HG02870 (cell line): ENCODE results near the gene MOGAT3.
"Not testable (repeated sequence)": the region's sequence is repeated elsewhere in the genome, so short reads cannot be mapped to it uniquely, and the experiment has no call there.

Experiments
- ATAC-seq: cut with Tn5 transposase; IDR thresholded peaks from one replicate; pipeline ENCODE4 v1.9.1; 2021; ENCODE audit warnings: mild to moderate bottlenecking, moderate library complexity; ENCODE audit not compliant: unreplicated experiment

Gene MOGAT3

DNA sequence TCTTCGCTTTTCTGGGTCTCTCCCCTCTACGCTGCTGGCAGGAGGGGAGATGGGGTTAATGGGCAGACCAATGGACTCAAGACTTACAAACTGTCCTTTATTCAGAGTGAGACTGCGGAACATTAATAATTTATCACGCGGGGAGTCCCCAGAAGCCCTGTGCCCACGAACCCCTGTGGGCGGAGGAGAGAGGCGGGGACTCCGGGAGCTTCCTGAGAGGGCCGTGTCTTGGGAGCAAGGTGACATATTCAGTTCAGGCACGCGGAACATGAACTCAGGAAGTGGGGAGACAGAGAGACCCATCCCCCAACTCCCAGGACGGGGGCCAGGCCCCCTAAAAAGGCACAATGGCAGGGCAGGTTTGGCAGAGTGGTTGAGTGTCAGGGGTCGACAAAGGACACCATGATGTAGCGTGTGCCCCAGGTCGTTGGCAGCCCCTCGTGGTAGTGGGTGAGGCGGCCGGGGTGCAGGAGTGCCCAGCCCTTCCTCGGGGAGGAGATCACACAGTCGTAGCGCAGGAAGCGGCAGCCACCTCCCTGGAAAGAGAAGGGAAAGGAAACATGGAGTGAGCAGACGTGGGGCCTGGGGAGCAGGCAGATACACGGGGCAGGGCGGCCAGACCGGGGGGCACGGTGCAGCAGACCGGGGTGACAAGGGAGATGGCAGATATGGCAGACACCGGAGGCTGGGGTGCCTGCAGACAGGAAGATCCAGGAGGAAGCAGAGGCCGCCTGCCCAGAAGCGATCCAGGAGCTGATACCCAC lies 5.2 kb upstream of the MOGAT3 start:
- ATAC-seq = no peak

GRCh38 chr7:101203740-101204738 lies 3.2 kb upstream of the MOGAT3 start:
- ATAC-seq = not testable (repeated sequence)

GRCh38 chr7:101202603-101202918 lies 1.7 kb upstream of the MOGAT3 start:
- no peak for ATAC-seq

DNA sequence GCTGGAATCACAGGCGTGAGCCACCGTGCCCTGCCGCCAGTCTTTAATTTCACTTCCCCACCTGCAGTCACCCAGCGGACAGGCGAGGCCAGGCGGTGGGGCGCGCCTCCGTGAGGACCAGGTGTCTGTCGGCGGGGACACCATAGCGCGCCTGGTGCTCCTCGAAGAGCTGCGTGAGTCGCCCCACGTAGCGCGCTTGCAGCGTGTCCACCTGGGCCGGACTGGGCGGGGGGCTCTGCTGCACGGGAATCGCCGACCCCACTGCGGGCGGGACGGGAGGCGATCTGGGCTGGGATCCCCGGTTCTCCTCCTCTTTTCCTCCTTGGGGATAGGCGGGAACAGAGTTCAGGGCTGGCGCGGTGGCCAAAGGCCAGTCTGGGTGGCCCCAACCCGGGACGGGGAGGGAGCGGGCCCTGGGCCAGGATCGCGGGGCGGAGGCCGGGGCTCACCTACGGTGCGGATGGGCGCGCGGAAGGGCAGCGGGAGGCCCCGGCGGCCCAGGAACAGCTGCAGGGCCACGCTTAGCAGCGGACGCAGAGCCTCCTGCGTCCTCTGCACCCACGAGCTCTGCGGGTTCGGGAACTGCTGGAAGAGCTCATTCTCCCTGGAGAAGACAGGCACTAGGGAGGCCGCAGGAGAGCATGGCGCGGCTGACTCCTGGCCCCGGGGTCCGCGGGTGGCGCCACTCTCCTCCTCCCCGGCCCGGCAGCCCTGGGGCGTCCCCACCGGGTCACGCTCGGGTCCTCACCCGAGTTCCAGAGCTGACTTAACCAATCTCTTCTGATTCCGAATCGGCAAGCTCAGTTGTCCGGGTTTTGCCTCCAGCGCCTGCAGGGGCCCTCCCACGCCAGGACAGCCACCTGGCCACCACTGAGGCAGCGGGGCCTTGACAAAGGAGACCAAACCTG lies 1.1 kb upstream of the MOGAT3 start:
- no peak for ATAC-seq

DNA sequence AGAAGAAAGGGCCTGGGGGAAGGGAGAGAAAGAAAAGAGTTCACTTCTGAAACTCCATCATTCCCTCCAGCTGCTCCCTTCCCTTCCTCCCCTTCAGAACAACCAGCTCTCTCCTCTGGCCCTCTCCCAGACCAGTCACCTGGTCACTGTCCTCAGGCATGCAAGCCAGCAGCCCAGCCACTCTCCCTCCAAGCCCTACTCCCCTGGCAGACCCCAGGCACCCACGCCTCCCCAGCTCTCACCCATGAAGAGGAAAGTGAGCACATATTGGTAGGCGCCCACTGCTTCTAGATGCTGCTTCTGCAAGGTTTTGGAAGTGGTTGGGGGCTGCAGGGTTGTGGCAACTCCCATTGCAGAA lies 353 bp downstream of the MOGAT3 start:
- ATAC-seq = no peak

DNA sequence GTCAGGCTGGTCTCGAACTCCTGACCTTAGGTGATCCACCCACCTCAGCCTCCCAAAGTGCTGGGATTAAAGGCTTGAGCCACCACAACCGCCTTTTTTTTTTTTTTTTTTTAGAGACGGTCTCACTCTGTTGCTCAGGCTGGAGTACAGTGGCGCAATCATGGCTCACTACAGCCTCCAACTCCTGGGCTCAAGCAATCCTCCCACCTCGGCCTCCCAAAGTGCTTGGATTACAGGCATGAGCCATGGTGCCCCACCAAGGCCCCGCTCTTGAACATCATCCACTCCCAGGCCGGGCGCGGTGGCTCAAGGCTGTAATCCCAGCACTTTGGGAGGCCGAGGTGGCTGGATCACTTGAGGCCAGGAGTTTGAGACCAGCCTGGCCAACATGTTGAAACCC lies 1.3 kb downstream of the MOGAT3 start:
- not testable (repeated sequence) for ATAC-seq

- no peak for ATAC-seq
These were observed 2.4 kb downstream of the MOGAT3 start for GRCh38 chr7:101198476-101198875.

- ATAC-seq = no peak
These were observed 2.8 kb downstream of the MOGAT3 start for GRCh38 chr7:101197991-101198390.

DNA sequence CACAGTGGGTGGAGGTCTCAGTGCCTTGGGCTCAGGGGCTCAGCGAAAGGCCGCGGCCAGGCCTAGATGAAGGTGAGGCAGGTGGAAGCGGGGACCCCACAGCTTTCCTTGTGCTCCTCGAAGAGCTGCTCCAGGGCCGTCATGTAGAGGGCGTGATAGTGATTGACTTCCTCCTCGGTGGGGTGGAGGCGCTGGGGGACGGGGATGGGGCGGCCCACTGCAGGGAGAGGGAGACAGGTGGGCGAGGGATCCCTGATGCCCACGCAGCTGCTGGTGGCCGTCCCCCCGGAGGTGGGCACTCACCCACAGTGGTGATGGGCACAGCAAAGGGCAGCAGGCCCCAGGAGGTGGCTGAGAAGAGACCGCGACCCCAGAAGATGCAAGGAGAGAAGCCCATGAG lies 5.0 kb downstream of the MOGAT3 start:
- ATAC-seq = no peak

GRCh38 chr7:101189109-101189508 lies 11.7 kb downstream of the MOGAT3 start:
- no peak for ATAC-seq

- no peak for ATAC-seq
These were observed 13.9 kb downstream of the MOGAT3 start for GRCh38 chr7:101186844-101187428.

- no peak for ATAC-seq
These were observed 14.6 kb downstream of the MOGAT3 start for GRCh38 chr7:101186194-101186593.

DNA sequence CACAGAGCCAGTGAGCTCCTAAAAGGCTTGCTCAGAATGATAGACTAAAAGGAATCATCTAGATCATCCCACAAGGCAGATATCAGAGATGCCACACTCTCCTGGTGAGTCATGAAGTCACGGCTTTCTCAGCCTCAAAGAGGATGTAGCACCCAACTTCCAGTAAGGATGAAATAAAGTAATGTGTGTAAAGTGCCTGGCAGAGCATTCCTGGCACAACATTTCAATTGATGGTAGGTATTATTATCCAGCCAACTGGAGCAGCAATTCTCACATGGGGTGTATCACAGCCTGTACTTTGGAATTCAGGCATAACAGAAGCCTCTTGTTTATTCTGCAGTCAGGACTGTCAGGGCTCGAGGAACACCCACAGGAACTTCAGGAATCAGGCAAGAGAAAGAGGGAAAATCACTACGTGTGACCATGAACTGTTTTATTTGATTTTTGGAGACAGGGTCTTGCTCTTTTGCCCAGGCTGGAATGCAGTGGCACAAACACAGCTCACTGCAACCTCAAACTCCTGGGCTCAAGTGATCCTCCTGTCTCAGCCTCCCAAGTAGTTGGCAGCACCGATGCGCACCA lies 15.5 kb downstream of the MOGAT3 start:
- ATAC-seq = no peak

GRCh38 chr7:101180130-101180755 lies 20.6 kb downstream of the MOGAT3 start, which contains the start of gene NAT16:
NAT16 (minus strand) TSS chr7:101180293; CDS start chr7:101174807, 5,486 bp downstream.
- ATAC-seq = no peak

GRCh38 chr7:101179713-101180112 lies 21.1 kb downstream of the MOGAT3 start:
- ATAC-seq = no peak

DNA sequence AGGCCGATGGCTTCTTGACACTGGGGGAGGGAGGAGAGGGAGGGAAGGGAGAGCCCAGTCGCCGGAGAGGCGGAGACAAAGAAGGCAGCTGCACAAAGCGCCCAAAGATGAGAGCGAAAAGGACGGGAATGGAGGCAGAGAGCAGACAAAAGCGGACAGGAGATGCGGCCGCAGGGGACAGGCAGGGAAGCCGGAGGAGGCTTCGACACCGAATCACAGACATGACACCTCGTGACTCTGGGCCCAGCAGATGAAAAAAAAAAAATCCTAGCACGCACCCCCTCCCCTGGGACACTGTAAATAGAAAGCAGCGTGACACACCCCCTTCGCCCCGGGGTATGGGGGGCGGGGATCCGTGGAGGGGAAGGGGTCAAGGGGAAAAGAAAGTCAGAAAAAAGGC lies 21.7 kb downstream of the MOGAT3 start:
- no peak for ATAC-seq

- ATAC-seq = no peak
These were observed 23.2 kb downstream of the MOGAT3 start for GRCh38 chr7:101177644-101178043.

- no peak for ATAC-seq
These were observed 25.2 kb downstream of the MOGAT3 start for GRCh38 chr7:101175664-101176063.

GRCh38 chr7:101174322-101174854 lies 26.4 kb downstream of the MOGAT3 start:
- no peak for ATAC-seq
